ENCODE results near the gene RGS9.
"Not testable (repeated sequence)": the region's sequence is repeated elsewhere in the genome, so short reads cannot be mapped to it uniquely, and the experiment has no call there.

Gene RGS9

GRCh38 chr17:65184235-65184959 lies 47.2 kb downstream of the RGS9 start:
- DNase-seq, result no peak

DNA sequence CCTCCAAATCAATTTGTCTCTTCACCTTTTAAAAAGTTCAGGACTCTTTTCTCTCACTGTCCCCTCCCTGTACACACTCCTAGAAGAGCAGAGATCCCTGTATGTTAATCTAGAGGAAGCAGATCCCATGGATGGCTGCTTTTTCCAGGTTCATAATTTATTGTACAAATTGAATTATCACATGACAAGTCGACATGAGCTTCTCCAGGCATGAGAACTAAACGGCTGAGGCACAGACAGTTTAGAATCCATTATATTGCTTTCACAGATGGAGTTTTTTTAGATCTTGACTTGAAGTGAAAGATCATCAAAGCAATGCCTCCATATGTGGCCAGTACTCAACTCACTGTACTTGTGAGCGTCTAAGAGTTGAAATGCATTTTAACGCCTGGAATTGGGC lies 47.9 kb downstream of the RGS9 start:
- DNase-seq, result no peak

DNA sequence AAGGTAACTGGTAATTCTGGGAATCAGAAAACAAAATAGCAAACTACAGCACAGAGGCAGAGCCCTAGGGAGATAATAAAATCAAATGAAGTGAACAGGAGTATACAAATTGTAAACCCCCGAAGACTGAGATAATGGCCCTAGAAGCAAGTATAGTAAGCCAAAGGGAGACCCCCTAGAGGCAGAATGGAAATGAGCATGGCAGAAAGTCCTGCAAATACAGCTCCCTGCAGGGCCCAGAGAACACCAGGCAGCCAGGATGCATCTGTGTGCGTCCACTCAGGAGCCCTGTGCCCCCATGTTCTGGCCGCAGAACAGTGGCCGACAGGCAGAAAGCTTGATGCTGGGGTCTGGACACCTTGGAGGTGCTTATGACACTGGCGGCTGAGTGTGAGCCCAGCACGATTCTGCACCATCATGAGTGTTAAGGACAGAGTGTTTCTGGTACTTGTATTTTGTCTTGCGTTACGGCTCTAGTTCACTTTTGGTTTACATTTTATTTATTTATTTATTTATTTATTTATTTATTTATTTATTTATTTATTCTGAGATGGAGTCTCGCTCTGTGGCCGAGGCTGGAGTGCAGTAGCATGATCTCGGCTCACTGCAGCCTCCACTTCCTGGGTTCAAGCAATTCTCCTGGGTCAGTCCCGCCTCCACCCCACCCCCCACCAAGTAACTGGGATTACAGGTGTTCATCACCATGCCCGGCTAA lies 48.7 kb downstream of the RGS9 start:
- DNase-seq, result no peak

GRCh38 chr17:65190467-65191097 lies 53.4 kb downstream of the RGS9 start:
- no peak for DNase-seq

DNA sequence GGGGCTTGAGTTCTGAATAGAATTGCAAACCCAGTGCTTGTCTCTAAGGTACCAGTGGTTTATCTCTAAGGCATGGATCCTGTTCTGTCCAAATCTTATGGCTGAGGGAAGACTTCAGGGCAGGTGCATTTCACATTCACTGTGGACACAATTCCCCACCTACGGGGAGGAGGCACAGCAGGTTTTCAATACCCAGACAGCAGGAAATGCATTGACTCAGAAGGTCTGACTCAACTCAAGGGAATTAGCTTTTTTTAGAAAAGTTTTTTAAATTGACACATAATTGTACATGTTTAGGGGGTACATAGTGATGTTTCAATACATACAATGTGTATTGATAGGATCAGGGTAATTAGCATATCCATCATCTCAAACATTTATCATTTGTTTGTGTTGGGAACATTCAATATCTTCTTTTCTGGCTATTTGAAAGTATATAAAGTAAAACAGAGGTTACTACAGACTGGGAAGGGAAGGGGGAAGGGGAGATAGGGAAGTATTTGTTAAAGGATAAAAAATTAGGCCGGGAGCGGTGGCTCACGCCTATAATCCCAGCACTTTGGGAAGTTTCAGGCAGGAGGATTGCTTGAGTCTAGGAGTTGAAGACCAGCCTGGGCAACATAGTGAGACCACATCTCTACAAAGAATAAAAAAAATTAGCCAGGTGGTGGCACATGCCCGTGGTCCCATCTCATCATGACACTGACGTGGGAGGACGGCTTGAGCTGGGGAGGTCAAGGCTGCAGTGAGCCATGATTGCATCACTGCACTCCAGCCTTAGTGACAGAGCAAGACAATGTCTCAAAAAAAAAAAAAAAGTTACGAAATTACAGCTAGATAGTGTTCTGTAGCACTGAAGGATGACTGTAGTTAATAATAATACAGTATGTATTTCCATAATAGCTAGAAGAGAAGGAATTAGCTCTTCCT lies 54.9 kb downstream of the RGS9 start:
- DNase-seq, result no peak

DNA sequence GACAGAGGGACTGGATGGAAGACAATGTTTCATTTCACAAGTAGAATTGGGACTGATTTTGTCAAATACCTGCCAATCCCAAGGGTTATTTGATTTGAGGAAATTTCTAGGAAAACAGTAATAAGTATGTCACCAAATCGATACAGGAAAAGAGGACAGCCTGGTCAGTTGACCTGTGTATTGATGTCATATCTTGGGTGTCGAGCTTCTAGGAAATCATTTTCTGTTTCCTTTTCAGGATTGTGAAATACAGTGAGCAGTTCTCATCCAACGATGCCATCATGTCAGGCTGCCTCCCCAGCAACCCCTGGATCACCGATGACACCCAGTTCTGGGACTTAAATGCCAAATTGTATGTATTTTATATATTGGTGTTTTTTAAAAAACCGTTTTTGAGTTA lies 56.1 kb downstream of the RGS9 start:
- no peak for DNase-seq

DNA sequence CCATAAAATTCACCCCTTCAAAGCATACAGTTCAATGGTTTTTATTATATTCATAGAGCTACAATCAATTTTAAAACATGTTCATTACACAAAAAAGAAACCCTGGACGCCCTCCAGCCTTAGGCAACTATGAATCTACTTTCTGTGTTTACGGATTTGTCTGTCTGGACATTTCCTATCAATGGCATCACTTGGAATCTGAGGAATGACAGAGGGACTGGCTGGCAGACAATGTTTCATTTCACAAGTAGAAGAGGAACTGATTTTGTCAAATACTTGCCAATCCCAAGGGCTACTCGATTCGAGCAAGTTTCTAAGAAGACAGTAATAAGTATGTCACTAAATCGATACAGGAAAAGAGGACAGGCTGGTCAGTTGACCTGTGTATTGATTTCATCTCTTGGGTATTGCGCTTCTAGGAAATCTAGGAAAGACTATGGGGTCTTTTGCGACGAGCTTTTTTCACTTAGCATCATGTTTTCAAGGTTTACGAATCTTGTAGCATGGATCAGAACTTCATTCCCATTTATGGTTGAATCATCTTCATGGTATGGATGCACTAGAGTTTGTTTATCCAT lies 56.6 kb downstream of the RGS9 start:
- no peak for DNase-seq

DNA sequence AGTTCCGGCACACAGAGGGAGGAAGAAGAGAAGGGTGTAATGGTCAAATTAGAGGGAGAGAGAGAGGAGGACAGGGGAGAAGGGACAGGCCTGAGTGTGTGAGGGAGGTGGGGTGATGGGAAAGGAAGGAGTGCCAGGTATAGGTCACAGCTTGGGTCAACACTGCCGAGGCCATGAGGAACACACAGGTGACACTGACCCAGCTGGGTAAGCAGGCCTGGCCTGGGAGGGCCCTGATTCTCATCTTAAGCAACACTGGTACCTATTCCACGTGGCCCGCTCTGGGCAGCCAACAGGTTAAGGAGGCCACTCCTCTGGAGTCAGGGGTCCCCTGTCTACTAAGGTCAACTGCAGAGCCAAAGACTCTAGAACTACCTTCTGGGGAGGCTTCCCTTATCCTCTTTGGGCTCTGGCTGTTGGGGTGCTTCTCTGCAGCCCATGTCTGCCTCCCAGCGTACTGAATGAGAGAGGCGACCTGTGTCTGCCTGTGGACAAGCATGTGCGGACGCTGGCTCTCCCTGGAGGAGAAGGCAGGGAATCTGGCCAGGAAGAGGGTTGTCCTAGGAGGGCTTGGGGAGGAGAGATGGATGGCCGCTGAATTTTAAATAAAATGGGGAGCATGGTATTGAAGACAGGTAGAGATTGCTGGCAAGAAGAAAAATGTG lies 57.6 kb downstream of the RGS9 start:
- DNase-seq, result no peak

DNA sequence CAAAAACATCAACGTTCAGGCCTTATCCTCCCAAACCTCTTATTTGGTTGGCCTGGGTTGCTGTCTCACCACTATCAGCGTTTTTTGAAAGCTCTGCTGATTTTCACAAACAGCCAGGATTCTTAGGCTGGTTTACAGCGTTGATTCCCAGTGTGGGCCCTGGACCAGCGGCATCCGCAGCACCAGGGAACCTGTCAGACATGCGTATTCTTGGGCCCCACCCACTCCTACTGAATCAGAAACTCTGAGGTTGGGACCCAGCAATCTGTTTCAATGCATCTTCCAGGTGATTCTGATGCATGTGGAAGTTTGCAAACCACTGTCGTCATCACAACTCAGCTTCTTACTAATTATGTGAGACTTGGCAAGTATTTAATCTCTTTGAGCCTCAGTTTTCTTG lies 58.5 kb downstream of the RGS9 start:
- no peak for DNase-seq

DNA sequence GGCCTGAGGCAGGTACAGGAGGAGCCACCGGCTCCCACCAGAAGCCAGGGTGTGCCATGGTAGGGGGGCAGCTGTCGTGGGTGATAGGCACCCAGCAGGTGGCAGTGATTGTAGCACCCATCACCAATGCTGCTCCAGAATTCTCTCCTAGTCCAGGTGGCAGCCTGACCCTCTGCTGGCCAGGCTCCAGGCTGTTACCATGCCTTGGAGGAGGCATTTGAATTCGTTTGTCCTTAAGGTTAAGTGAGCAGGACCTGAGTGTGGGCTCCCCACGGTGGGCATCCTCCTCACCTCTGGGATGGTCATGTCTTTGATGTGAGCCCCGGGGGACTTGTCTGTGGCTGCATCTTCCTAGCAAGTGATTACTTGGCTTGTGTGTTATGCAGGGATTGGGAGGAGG lies 59.4 kb downstream of the RGS9 start:
- no peak for DNase-seq

DNA sequence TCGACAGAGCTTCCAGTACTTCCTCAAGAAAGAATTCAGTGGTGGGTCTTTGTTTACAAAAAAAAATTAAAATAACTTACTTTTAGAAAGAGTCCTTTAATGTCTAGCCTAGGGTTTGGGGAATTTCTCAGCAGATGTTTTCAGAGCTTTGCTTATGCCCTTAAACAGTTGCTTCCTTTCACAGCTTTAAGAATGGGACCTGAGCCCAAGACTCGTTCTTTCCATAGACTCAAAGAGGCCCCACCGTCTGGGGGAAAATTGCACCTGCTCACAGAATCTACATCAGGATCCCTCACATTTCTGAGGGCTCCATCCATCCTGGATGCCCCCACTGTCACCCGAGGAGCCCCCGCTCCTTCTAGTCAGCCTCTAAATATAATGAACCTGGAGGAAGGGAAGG lies 60.0 kb downstream of the RGS9 start:
- DNase-seq, result no peak

GRCh38 chr17:65198653-65199382 lies 61.6 kb downstream of the RGS9 start:
- peak; percentile 91 to 95 for DNase-seq

DNA sequence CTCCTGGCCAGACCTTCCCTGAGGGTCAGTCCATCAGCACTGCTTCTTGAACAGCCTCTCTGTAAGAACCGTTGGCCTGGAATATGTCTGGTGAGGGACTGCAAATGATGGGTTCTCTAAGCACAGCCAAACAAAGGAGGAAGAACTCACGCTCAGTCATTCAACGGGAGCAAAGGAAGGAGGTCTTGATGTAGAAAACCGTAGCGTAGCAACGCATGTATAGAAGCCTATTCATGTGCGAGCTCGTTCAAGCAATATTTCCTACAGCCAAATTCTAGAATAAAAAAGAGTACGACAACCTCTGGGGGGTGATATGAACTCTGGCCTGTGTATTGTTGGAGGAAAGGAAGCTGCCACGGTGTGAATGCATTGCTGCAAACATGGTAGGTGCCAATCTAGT lies 64.2 kb downstream of the RGS9 start:
- DNase-seq, result no peak

- DNase-seq, result no peak
Observed at GRCh38 chr17:65202844-65203571, 65.8 kb downstream of the RGS9 start.

DNA sequence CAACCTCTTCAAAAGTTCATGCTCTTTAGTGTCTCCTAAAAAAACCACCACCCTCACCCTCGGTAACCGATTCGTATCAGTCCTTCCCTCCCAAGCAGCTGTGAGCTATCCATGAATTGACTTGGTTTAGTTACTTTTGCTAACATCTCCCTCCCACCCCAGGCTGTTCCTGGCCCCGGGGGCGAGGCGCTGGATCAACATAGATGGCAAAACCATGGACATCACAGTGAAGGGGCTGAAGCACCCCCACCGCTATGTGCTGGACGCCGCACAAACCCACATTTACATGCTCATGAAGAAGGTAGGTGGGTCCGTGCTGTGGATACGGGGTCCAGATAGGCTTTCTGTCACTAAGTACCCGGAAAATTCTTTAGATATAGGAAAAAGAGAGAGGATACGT lies 66.8 kb downstream of the RGS9 start:
- no peak for DNase-seq

- no peak for DNase-seq
Observed at GRCh38 chr17:65205655-65206054, 68.5 kb downstream of the RGS9 start.

- not testable (repeated sequence) for DNase-seq
Observed at GRCh38 chr17:65207448-65207847, 70.3 kb downstream of the RGS9 start.

DNA sequence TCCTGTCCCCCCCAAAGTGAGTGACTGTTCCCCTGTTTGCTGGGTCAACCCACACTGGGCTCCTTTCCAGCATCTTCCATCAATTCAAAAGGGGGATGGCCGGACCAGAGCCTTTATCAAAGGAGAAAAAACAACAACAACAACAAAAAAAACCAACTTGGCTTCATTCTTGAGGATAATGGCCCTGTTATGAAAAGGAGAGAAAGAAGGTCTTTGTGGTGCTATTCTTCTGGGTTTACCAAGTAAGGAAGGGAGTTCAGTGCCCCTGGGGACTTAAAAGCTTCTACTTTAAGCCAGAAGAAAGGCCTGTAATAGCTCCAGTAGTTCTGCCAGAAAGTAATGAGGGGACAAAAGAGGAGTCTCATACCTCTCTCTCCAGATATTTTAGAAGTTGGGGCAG lies 71.5 kb downstream of the RGS9 start:
- no peak for DNase-seq

DNA sequence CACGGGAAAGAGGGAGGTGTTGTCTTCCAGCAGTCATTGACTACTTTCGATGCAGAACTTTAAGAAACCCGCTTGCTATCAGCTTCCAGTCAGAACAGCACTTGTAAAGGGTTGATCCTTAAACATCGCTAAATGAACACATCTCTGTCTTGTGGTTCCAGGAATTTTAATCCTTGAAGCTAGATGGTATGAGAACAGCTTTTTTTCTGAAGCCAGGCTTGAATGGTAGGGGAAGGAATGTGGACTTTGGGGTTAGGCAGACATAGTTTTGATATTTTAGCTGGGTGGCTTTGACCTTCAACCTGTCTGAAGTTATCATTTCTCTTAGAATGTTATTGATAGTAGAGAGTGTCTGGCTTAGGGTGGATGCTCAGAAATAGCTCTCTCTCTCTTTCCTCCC lies 81.1 kb downstream of the RGS9 start:
- DNase-seq, result no peak

GRCh38 chr17:65219124-65219523 lies 82.0 kb downstream of the RGS9 start:
- DNase-seq, result peak; percentile 32 to 43

GRCh38 chr17:65219707-65220106 lies 82.5 kb downstream of the RGS9 start:
- DNase-seq, result no peak

Data from Kasumi-1 (cell line).